ENCODE measurements around the gene LHX6. TPM values are rescaled to one million over a fixed set of nuclear protein-coding genes. Genes with fewer than 3 reads are reported as not detected.
A peak's percentile ranks its signal among the peaks of the same experiment; 100 is the strongest.

LHX6 gene
- total RNA-seq, 4 donors from 2014 or later = 0.53 to 4.6 (median 0.95) TPM; not detected in 1

GRCh38 chr9:122216798-122217418, 11.8 kb downstream of the LHX6 start:
- peaks cover 24 to 100% (median 38%) of the 10 kb centered on the region in 4 donors for H3K27me3 ChIP-seq
- TF ChIP-seq POLR2A (IDR thresholded peaks at IDR 0.05) (no peak), CTCF (IDR thresholded peaks at IDR 0.05) (no peak)
- H3K4me1 ChIP-seq = peaks cover 29 to 51% (median 30%) of the 10 kb centered on the region in 3 donors
- 65 to 93% methylated on average over 11 to 14 of the region's 35 CpGs for WGBS, 2 donors
- no peaks in the 10 kb centered on the region for H3K36me3 ChIP-seq
- intact Hi-C loops (cut with DNase I) = no loop called here
- no peak overlapping the region for H3K4me3 ChIP-seq
- no peak for DNase-seq
- no peaks in the 10 kb centered on the region for H3K9me3 ChIP-seq
- H3K27ac ChIP-seq = no peak overlapping the region

GRCh38 chr9:122216138-122216797, 12.5 kb downstream of the LHX6 start:
- Histone ChIP-seq H3K9me3 (no peaks in the 10 kb centered on the region), H3K27ac (no peak overlapping the region), H3K4me3 (no peak overlapping the region), H3K4me1 (peaks cover 29 to 48% (median 30%) of the 10 kb centered on the region in 3 donors), H3K36me3 (no peaks in the 10 kb centered on the region), H3K27me3 (peaks cover 24 to 100% (median 36%) of the 10 kb centered on the region in 4 donors)
- 45 to 74% methylated on average over 3 to 4 of the region's 4 CpGs for WGBS, 2 donors
- DNase-seq = no peak
- intact Hi-C loops (cut with DNase I) = no loop called here
- no peak for TF ChIP-seq CTCF (IDR thresholded peaks at IDR 0.05)
- TF ChIP-seq POLR2A (IDR thresholded peaks at IDR 0.05) = no peak

- TF ChIP-seq POLR2A (IDR thresholded peaks at IDR 0.05) (no peak), CTCF (IDR thresholded peaks at IDR 0.05) (no peak)
- no peaks in the 10 kb centered on the region for H3K9me3 ChIP-seq
- intact Hi-C loops (cut with DNase I) = no loop called here
- peaks cover 29 to 42% (median 30%) of the 10 kb centered on the region in 3 donors for H3K4me1 ChIP-seq
- DNase-seq = no peak
- 100% methylated on average over 1 of the region's 1 CpG; no CpG with 5 or more reads in 1 of the 2 donors for WGBS, 2 donors
- peaks cover 24 to 100% (median 32%) of the 10 kb centered on the region in 4 donors for H3K27me3 ChIP-seq
- H3K4me3 ChIP-seq = no peak overlapping the region
- no peaks in the 10 kb centered on the region for H3K36me3 ChIP-seq
- H3K27ac ChIP-seq = no peak overlapping the region
These were observed 13.1 kb downstream of the LHX6 start for GRCh38 chr9:122215663-122216062.

- peaks cover 16 to 95% (median 23%) of the 10 kb centered on the region in 4 donors for H3K27me3 ChIP-seq
- H3K4me1 ChIP-seq = peaks cover 24 to 31% (median 24%) of the 10 kb centered on the region in 3 donors
- DNase-seq = no peak
- H3K27ac ChIP-seq = no peak overlapping the region
- H3K4me3 ChIP-seq = peak overlapping the region in 3 of 4 donors; percentile 7 to 65 (median 44)
- no peaks in the 10 kb centered on the region for H3K9me3 ChIP-seq
- intact Hi-C loops (cut with DNase I) = no loop called here
- TF ChIP-seq POLR2A (IDR thresholded peaks at IDR 0.05) (no peak), CTCF (IDR thresholded peaks at IDR 0.05) (no peak)
- 56 to 72% methylated on average over 6 to 9 of the region's 9 CpGs for WGBS, 2 donors
- H3K36me3 ChIP-seq = no peaks in the 10 kb centered on the region
These were observed 14.2 kb downstream of the LHX6 start for GRCh38 chr9:122214507-122214906.
